GM12874 (cell line): Measurements from ENCODE around the gene IQCN.

Experiments used
- TF ChIP-seq, protein P1 (sequence below): IDR thresholded peaks from 2 replicates; pipeline ENCODE4 v1.5.1; 2011; ENCODE audit warnings: low read depth, mild to moderate bottlenecking, control low read depth, low read length, moderate library complexity; ENCODE audit not compliant: insufficient read depth

Gene IQCN

DNA sequence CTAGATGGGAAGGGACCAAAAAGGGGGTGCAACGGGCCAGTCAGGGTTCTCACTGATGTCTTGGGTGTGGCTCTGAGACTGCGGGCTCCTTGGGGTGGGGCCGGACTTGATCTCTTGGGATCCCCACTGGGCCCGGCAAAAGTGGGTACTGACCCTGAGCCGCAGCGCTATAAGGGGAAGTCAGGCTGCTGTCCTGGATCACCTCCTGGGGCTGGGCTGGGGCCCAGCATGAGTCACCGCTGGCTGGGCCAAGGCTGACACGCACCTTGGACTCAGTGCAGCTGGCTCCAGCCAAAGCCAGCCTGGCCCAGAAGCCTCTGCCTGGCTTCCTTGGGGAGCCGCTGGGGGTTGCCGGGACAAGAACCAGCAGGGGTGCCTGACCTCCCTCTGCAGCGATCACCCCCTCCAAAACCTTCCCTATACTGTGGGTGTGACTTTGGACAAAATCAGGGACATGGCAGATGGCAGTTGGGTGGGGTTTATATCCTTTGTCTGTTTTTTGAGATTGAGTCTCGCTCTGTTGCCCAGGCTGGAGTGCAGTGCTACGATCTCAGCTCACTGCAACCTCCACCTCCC, 617 bp upstream of the IQCN start:
- TF ChIP-seq, protein P1, sequence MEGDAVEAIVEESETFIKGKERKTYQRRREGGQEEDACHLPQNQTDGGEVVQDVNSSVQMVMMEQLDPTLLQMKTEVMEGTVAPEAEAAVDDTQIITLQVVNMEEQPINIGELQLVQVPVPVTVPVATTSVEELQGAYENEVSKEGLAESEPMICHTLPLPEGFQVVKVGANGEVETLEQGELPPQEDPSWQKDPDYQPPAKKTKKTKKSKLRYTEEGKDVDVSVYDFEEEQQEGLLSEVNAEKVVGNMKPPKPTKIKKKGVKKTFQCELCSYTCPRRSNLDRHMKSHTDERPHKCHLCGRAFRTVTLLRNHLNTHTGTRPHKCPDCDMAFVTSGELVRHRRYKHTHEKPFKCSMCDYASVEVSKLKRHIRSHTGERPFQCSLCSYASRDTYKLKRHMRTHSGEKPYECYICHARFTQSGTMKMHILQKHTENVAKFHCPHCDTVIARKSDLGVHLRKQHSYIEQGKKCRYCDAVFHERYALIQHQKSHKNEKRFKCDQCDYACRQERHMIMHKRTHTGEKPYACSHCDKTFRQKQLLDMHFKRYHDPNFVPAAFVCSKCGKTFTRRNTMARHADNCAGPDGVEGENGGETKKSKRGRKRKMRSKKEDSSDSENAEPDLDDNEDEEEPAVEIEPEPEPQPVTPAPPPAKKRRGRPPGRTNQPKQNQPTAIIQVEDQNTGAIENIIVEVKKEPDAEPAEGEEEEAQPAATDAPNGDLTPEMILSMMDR, result no peak

DNA sequence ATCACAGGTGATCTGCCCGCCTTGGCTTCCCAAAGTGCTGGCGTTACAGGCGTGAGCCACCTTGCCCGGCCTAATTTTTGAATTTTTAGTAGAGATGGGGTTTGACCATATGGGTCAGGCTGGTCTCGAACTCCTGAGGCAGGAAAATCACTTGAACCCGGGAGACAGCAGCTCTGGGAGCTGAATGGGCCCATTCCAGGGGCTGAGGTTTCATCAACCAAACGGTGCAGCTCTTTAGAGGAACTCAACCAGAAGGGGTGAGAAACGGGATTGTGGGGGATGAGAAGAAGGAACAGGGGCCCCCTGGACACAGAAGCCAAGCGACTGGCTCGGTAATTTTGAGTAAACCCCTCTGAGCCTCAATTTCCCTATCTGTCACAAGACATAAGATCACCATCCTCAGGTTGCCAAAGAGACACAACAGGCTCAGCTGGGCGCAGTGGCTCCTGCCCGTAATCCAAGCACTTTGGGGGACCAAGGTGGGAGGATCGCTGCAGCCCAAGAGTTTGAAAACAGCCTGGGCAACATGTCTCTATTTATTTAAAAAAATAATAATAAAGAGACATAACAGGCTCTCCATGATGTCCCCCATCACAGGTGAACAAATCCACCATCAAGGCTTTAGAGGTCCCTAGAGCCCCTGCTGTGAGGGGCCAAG, 562 bp downstream of the IQCN start:
- TF ChIP-seq, protein P1, result no peak

- TF ChIP-seq, protein P1, result no peak
Measured at GRCh38 chr19:18271433-18271841, 2.8 kb downstream of the IQCN start.

- TF ChIP-seq, protein P1, result no peak
Measured at GRCh38 chr19:18270326-18270725, 3.9 kb downstream of the IQCN start.

GRCh38 chr19:18269070-18269723, 5.1 kb downstream of the IQCN start:
- TF ChIP-seq, protein P1, result no peak

GRCh38 chr19:18266771-18267686, 7.2 kb downstream of the IQCN start:
- TF ChIP-seq, protein P1, result no peak

GRCh38 chr19:18265582-18265981, 8.7 kb downstream of the IQCN start:
- TF ChIP-seq, protein P1, result no peak
